NCI-H187 treated with DMSO at 0.1 percent for 48 hours (cell line): Measurements from ENCODE around the gene GARIN3.
"Not testable (repeated sequence)": the region's sequence is repeated elsewhere in the genome, so short reads cannot be mapped to it uniquely, and the experiment has no call there.

Experiments
- DNase-seq: peaks from one replicate; lab custom pipeline; 2025; lab: John Stamatoyannopoulos, UW

Gene GARIN3

GRCh38 chr5:157166214-157167213 lies at the start of gene GARIN3:
GARIN3 (minus strand) TSS chr5:157166264; CDS start chr5:157166168, 96 bp downstream.
- no peak for DNase-seq

GRCh38 chr5:157215514-157216167 lies 49.6 kb upstream of the GARIN3 start:
- no peak for DNase-seq

GRCh38 chr5:157214861-157215513 lies 48.9 kb upstream of the GARIN3 start:
- no peak for DNase-seq

- DNase-seq: no peak
Measured at GRCh38 chr5:157214415-157214814, 48.4 kb upstream of the GARIN3 start.

GRCh38 chr5:157213527-157214243 lies 47.6 kb upstream of the GARIN3 start:
- no peak for DNase-seq

- DNase-seq: no peak
Measured at GRCh38 chr5:157212307-157212706, 46.2 kb upstream of the GARIN3 start.

- not testable (repeated sequence) for DNase-seq
Measured at GRCh38 chr5:157210652-157211051, 44.6 kb upstream of the GARIN3 start.

GRCh38 chr5:157205708-157206107 lies 39.6 kb upstream of the GARIN3 start:
- DNase-seq: no peak

- DNase-seq: no peak
Measured at GRCh38 chr5:157204765-157205164, 38.7 kb upstream of the GARIN3 start.

GRCh38 chr5:157203417-157203816 lies 37.4 kb upstream of the GARIN3 start:
- DNase-seq: no peak

- DNase-seq: no peak
Measured at GRCh38 chr5:157201857-157202256, 35.8 kb upstream of the GARIN3 start.

- no peak for DNase-seq
Measured at GRCh38 chr5:157198277-157198986, 32.4 kb upstream of the GARIN3 start.

GRCh38 chr5:157197086-157197485 lies 31.0 kb upstream of the GARIN3 start:
- no peak for DNase-seq

GRCh38 chr5:157196045-157196444 lies 30.0 kb upstream of the GARIN3 start:
- DNase-seq: no peak

- no peak for DNase-seq
Measured at GRCh38 chr5:157193699-157194424, 27.8 kb upstream of the GARIN3 start.

GRCh38 chr5:157189223-157189622 lies 23.2 kb upstream of the GARIN3 start:
- no peak for DNase-seq

GRCh38 chr5:157188270-157188669 lies 22.2 kb upstream of the GARIN3 start:
- no peak for DNase-seq

GRCh38 chr5:157187046-157187754 lies 21.1 kb upstream of the GARIN3 start:
- no peak for DNase-seq

GRCh38 chr5:157186309-157187045 lies 20.4 kb upstream of the GARIN3 start:
- no peak for DNase-seq
